Left lung (tissue), 10 donors: ENCODE measurements around the gene GAD1. TPM values are rescaled to one million over a fixed set of nuclear protein-coding genes. Genes with fewer than 3 reads are reported as not detected.
A peak's percentile ranks its signal among the peaks of the same experiment; 100 is the strongest.

Experiments
- ATAC-seq: fragments of 200-7000 bp; cut with Tn5 transposase; one replicate; pipeline ENCODE4 v1.9.1; 2020; ENCODE audit warnings: moderate library complexity
- DNase-seq, 4 donors: peaks; one replicate each; pipeline ENCODE4 v3.0.0-alpha.2; 2013 to 2020
- H3K27ac ChIP-seq, 2 donors: fragments of 200-600 bp; sonication (generic) in 1 of 2; one replicate each; pipeline versions ENCODE4 v1.5.0 to v1.8.0; 2020 to 2021
- H3K27me3 ChIP-seq, 2 donors: fragments of 200-600 bp; sonication (generic) in 1 of 2; one replicate each; pipeline versions ENCODE4 v1.5.0 to v1.8.0; 2020 to 2021
- H3K36me3 ChIP-seq, 2 donors: fragments of 200-600 bp; sonication (generic) in 1 of 2; one replicate each; pipeline versions ENCODE4 v1.5.0 to v1.8.0; 2020 to 2021
- H3K4me1 ChIP-seq, 2 donors: fragments of 200-600 bp; one replicate each; pipeline ENCODE4 v1.8.0; 2021
- H3K4me3 ChIP-seq, 2 donors: fragments of 200-600 bp; sonication (generic) in 1 of 2; one replicate each; pipeline versions ENCODE4 v1.5.0 to v1.8.0; 2020 to 2021; ENCODE audit warnings: mild to moderate bottlenecking in 1 of 2
- H3K9me3 ChIP-seq, 2 donors: fragments of 200-600 bp; sonication (generic) in 1 of 2; one replicate each; pipeline versions ENCODE4 v1.5.0 to v1.8.0; 2020 to 2021
- CTCF ChIP-seq, 2 donors: fragments of 200-600 bp; sonication (generic) in 1 of 2; IDR thresholded peaks; one replicate each; pipeline versions ENCODE4 v1.5.0 to v1.8.0; 2021; ENCODE audit warnings: antibody characterized with exemption in 2 of 2
- intact Hi-C, 2 donors: fragments of 100-400 bp; cut with DNase I; formaldehyde crosslinking; loops; one replicate each; pipeline versions ENCODE4 v1.11.2 to v1.14.2; 2022
- polyA plus RNA-seq, 6 donors: library from polyadenylated mRNA; unstranded; fragments of 120-200 nt; gene quantifications; one replicate each; pipeline ENCODE4 v1.2.1, GENCODE V29; 2013; ENCODE audit not compliant: insufficient read length in 6 of 6
- total RNA-seq, 2 donors: library from RNA; stranded (reverse); fragmentation: NEBNext Ultra II Directional; extraction: Animal tissue kit (Norgen Biotek cat#: 25700); gene quantifications; one replicate each; pipeline ENCODE4 v1.2.1, GENCODE V29; 2021
- donor health status: DM: no; HTN: yes; CAD: no.
- donor health status: DM: no; HTN: no; CAD: no.

Gene GAD1
- total and polyA plus RNA-seq, 8 donors = 0.29 to 1.7 (median 1.2) TPM; not detected in 1

- TF ChIP-seq CTCF (IDR thresholded peaks at IDR 0.05) = no peak
- intact Hi-C loops = no loop called here
- H3K36me3 ChIP-seq = no peaks in the 10 kb centered on the region
- H3K4me1 ChIP-seq = no peaks in the 10 kb centered on the region
- ATAC-seq = no peak
- no peaks in the 10 kb centered on the region for H3K27me3 ChIP-seq
- no peak for DNase-seq
- no peak overlapping the region for H3K4me3 ChIP-seq
- no peaks in the 10 kb centered on the region for H3K9me3 ChIP-seq
- H3K27ac ChIP-seq = no peak overlapping the region
Measured at GRCh38 chr2:170881840-170882239, 65.2 kb downstream of the GAD1 start.

- H3K4me1 ChIP-seq = no peaks in the 10 kb centered on the region
- no peak overlapping the region for H3K27ac ChIP-seq
- DNase-seq = no peak
- ATAC-seq = no peak
- TF ChIP-seq CTCF (IDR thresholded peaks at IDR 0.05) = no peak
- no peak overlapping the region for H3K4me3 ChIP-seq
- H3K27me3 ChIP-seq = no peaks in the 10 kb centered on the region
- no peaks in the 10 kb centered on the region for H3K36me3 ChIP-seq
- H3K9me3 ChIP-seq = no peaks in the 10 kb centered on the region
- intact Hi-C loops = no loop called here
Measured at GRCh38 chr2:170882758-170883157, 66.1 kb downstream of the GAD1 start.

GRCh38 chr2:170883683-170884082, 67.0 kb downstream of the GAD1 start:
- ATAC-seq (no peak), DNase-seq (no peak)
- H3K27me3 ChIP-seq = no peaks in the 10 kb centered on the region
- H3K4me1 ChIP-seq = no peaks in the 10 kb centered on the region
- no peaks in the 10 kb centered on the region for H3K36me3 ChIP-seq
- no peak overlapping the region for H3K27ac ChIP-seq
- no peak for TF ChIP-seq CTCF (IDR thresholded peaks at IDR 0.05)
- H3K9me3 ChIP-seq = no peaks in the 10 kb centered on the region
- H3K4me3 ChIP-seq = no peak overlapping the region
- intact Hi-C loops = no loop called here

- Histone ChIP-seq H3K36me3 (no peaks in the 10 kb centered on the region), H3K4me1 (no peaks in the 10 kb centered on the region), H3K9me3 (no peaks in the 10 kb centered on the region), H3K27me3 (no peaks in the 10 kb centered on the region), H3K4me3 (no peak overlapping the region), H3K27ac (no peak overlapping the region)
- DNase-seq (no peak), ATAC-seq (no peak)
- intact Hi-C loops = no loop called here
- no peak for TF ChIP-seq CTCF (IDR thresholded peaks at IDR 0.05)
Measured at GRCh38 chr2:170885130-170885791, 68.6 kb downstream of the GAD1 start.

- Histone ChIP-seq H3K9me3 (no peaks in the 10 kb centered on the region), H3K4me1 (no peaks in the 10 kb centered on the region), H3K4me3 (no peak overlapping the region), H3K27me3 (no peaks in the 10 kb centered on the region), H3K27ac (no peak overlapping the region), H3K36me3 (no peaks in the 10 kb centered on the region)
- DNase-seq = peak in 2 of 4 donors; percentile 34 to 47
- no peak for TF ChIP-seq CTCF (IDR thresholded peaks at IDR 0.05)
- intact Hi-C loops = no loop called here
- ATAC-seq = no peak
Measured at GRCh38 chr2:170886386-170886785, 69.7 kb downstream of the GAD1 start.
